CD14-positive monocyte (primary cell): ENCODE measurements around the gene SLC36A1. TPM values are rescaled to one million over a fixed set of nuclear protein-coding genes. Genes with fewer than 3 reads are reported as not detected.

Experiments
- DNase-seq, 3 donors: peaks; one replicate each; pipeline ENCODE4 v3.0.0-alpha.2; 2011 to 2022
- H2AFZ ChIP-seq: 2 replicates; pipeline ENCODE4 v1.6.0; 2012; ENCODE audit warnings: mild to moderate bottlenecking, low read depth, low read length, inconsistent platforms; ENCODE audit not compliant: insufficient read depth, poor library complexity, severe bottlenecking
- H3K27ac ChIP-seq, 2 donors: 1 replicate in 1 of 2; 2 replicates in 1 of 2; pipeline ENCODE4 v1.5.1; 2012 to 2013; ENCODE audit warnings: low read length in 2 of 2, control low read depth in 1 of 2, inconsistent platforms in 1 of 2, low read depth in 1 of 2, mild to moderate bottlenecking in 1 of 2
- H3K27me3 ChIP-seq, 2 donors: one replicate each; pipeline versions ENCODE4 v1.6.0 to v1.6.1; 2011 to 2013; ENCODE audit warnings: low read length in 2 of 2; ENCODE audit not compliant: control insufficient read depth in 2 of 2, insufficient read depth in 2 of 2
- H3K36me3 ChIP-seq, 2 donors: replicated peaks in 1 of 2; 1 replicate in 1 of 2; 2 replicates in 1 of 2; pipeline versions ENCODE4 v1.5.1 to v1.6.1; 2012 to 2013; ENCODE audit warnings: low read length in 2 of 2, control low read depth in 1 of 2, inconsistent platforms in 1 of 2, mild to moderate bottlenecking in 1 of 2; ENCODE audit not compliant: insufficient read depth in 2 of 2, control insufficient read depth in 1 of 2
- H3K4me1 ChIP-seq, 2 donors: 1 replicate in 1 of 2; 2 replicates in 1 of 2; pipeline versions ENCODE4 v1.5.1 to v1.6.1; 2012 to 2013; ENCODE audit warnings: low read length in 2 of 2, control low read depth in 1 of 2, inconsistent platforms in 1 of 2, mild to moderate bottlenecking in 1 of 2, moderate library complexity in 1 of 2; ENCODE audit not compliant: insufficient read depth in 2 of 2, control insufficient read depth in 1 of 2
- H3K4me2 ChIP-seq: replicated peaks from 2 replicates; pipeline ENCODE3; 2012; ENCODE audit warnings: low read length, moderate library complexity, mild to moderate bottlenecking; ENCODE audit not compliant: poor library complexity, severe bottlenecking; ENCODE audit errors: extremely low read depth
- H3K4me3 ChIP-seq, 3 experiments: fragments of 200-600 bp in 1 of 3; sonication (generic) in 1 of 3; replicated peaks in 1 of 3; 1 replicate in 2 of 3; 2 replicates in 1 of 3; pipeline ENCODE4 v1.5.1; 2011 to 2013; ENCODE audit warnings: low read length in 3 of 3, mild to moderate bottlenecking in 3 of 3, control low read depth in 2 of 3, low read depth in 2 of 3, inconsistent platforms in 1 of 3, moderate library complexity in 1 of 3
- H3K79me2 ChIP-seq: 2 replicates; pipeline ENCODE4 v1.6.0; 2012; ENCODE audit warnings: mild to moderate bottlenecking, control low read depth, inconsistent platforms, low read length, moderate library complexity; ENCODE audit not compliant: insufficient read depth
- H3K9ac ChIP-seq: 2 replicates; pipeline ENCODE4 v1.6.0; 2017; ENCODE audit warnings: low read length, mild to moderate bottlenecking; ENCODE audit not compliant: insufficient read depth, poor library complexity, severe bottlenecking
- H3K9me3 ChIP-seq, 2 donors: replicated peaks in 1 of 2; 1 replicate in 1 of 2; 2 replicates in 1 of 2; pipeline versions ENCODE4 v1.5.1 to v1.6.1; 2012 to 2013; ENCODE audit warnings: low read length in 2 of 2, control low read depth in 1 of 2; ENCODE audit not compliant: control insufficient read depth in 1 of 2, insufficient read depth in 1 of 2
- H4K20me1 ChIP-seq: 2 replicates; pipeline ENCODE4 v1.6.0; 2012; ENCODE audit warnings: mild to moderate bottlenecking, low read length, control low read depth, moderate library complexity; ENCODE audit not compliant: insufficient read depth
- H3K27ac Mint-ChIP-seq, 7 donors: one replicate each; pipeline ENCODE4 v1.8.0; 2020; ENCODE audit warnings: mild to moderate bottlenecking in 7 of 7, mixed read lengths in 7 of 7, moderate library complexity in 6 of 7, inconsistent platforms in 2 of 7
- H3K27me3 Mint-ChIP-seq, 3 donors: one replicate each; pipeline ENCODE4 v1.8.0; 2021 to 2022; ENCODE audit warnings: low read depth in 3 of 3, mild to moderate bottlenecking in 3 of 3, mixed read lengths in 3 of 3, moderate library complexity in 3 of 3, inconsistent platforms in 1 of 3
- H3K36me3 Mint-ChIP-seq, 2 donors: one replicate each; pipeline ENCODE4 v1.8.0; 2020; ENCODE audit warnings: mixed read lengths in 2 of 2, inconsistent platforms in 1 of 2, mild to moderate bottlenecking in 1 of 2
- H3K4me1 Mint-ChIP-seq: one replicate; pipeline ENCODE4 v1.8.0; 2020; ENCODE audit warnings: mild to moderate bottlenecking, mixed read lengths
- H3K4me3 Mint-ChIP-seq, 2 donors: one replicate each; pipeline ENCODE4 v1.8.0; 2020; ENCODE audit warnings: mild to moderate bottlenecking in 2 of 2, mixed read lengths in 2 of 2, moderate library complexity in 1 of 2
- H3K9me3 Mint-ChIP-seq, 7 donors: one replicate each; pipeline ENCODE4 v1.8.0; 2020 to 2022; ENCODE audit warnings: mixed read lengths in 7 of 7, mild to moderate bottlenecking in 6 of 7, moderate library complexity in 6 of 7, inconsistent platforms in 2 of 7
- CTCF ChIP-seq: fragments of 200-600 bp; IDR thresholded peaks from one replicate; pipeline ENCODE4 v1.8.0; 2022; ENCODE audit warnings: antibody characterized with exemption, mild to moderate bottlenecking
- WGBS: methylation state at CpG from one replicate; pipeline ENCODE4 v1.1.5; 2013; ENCODE audit warnings: missing lambda C conversion rate; ENCODE audit not compliant: insufficient coverage; 5-methylcytosine and 5-hydroxymethylcytosine counted together
- intact Hi-C, 2 donors: fragments of 100-400 bp; cut with micrococcal nuclease; formaldehyde crosslinking; loops; one replicate each; pipeline versions ENCODE4 v1.15.0 to v1.15.1; 2023
- polyA plus RNA-seq, 3 donors: library from polyadenylated mRNA; depleted of rRNA in 1 of 3; unstranded in 2 of 3; stranded (reverse) in 1 of 3; fragments of 300-500 nt in 2 of 3; fragments of >200 nt in 1 of 3; fragmentation: Illumina TruSeq in 2 of 3; gene quantifications; 1 replicate in 2 of 3; 2 replicates in 1 of 3; pipeline ENCODE4 v1.2.3, GENCODE V29; 2012 to 2021

Gene SLC36A1
- polyA plus RNA-seq, 3 donors: 5.3 to 29.4 (median 6.8) TPM

- Histone ChIP-seq H3K27me3 (no peaks in the 10 kb centered on the region), H3K36me3 (peaks cover 52 to 84% of the 10 kb centered on the region in 2 donors), H3K4me3 (no peak overlapping the region), H2AFZ (no peak overlapping the region), H3K9ac (no peak overlapping the region), H4K20me1 (peaks cover 76% of the 10 kb centered on the region), H3K27ac (peak overlapping the region in 1 of 2 donors; percentile 17), H3K79me2 (peaks cover 67% of the 10 kb centered on the region), H3K9me3 (no peaks in the 10 kb centered on the region), H3K4me1 (no peaks in the 10 kb centered on the region), H3K4me2 (no peak overlapping the region)
- Mint-ChIP-seq H3K36me3 (peaks cover 52 to 80% of the 10 kb centered on the region in 2 donors), H3K27me3 (no peaks in the 10 kb centered on the region), H3K9me3 (no peaks in the 10 kb centered on the region), H3K4me3 (no peak overlapping the region), H3K4me1 (peaks cover 4% of the 10 kb centered on the region), H3K27ac (peak overlapping the region in 1 of 7 donors; percentile 9)
- intact Hi-C loops: no loop called here
- TF ChIP-seq CTCF: no peak
- WGBS: 100% methylated on average over 3 of the region's 4 CpGs
- DNase-seq: no peak
Observed at GRCh38 chr5:151459680-151460324, 12.4 kb downstream of the SLC36A1 start.

GRCh38 chr5:151461312-151461711, 13.9 kb downstream of the SLC36A1 start:
- H3K27me3 Mint-ChIP-seq: no peaks in the 10 kb centered on the region
- H3K4me3 Mint-ChIP-seq: no peak overlapping the region
- H3K4me1 Mint-ChIP-seq: peaks cover 3% of the 10 kb centered on the region
- Histone ChIP-seq H3K79me2 (peaks cover 52% of the 10 kb centered on the region), H3K4me3 (no peak overlapping the region), H3K4me2 (no peak overlapping the region), H3K36me3 (peaks cover 66 to 92% of the 10 kb centered on the region in 2 donors), H2AFZ (no peak overlapping the region), H4K20me1 (peaks cover 61% of the 10 kb centered on the region), H3K27ac (no peak overlapping the region), H3K9ac (no peak overlapping the region), H3K27me3 (no peaks in the 10 kb centered on the region), H3K4me1 (no peaks in the 10 kb centered on the region), H3K9me3 (no peaks in the 10 kb centered on the region)
- DNase-seq: no peak
- TF ChIP-seq CTCF: no peak
- peaks cover 63 to 93% of the 10 kb centered on the region in 2 donors for H3K36me3 Mint-ChIP-seq
- WGBS: no CpG with 5 or more reads among the region's 3 CpGs
- H3K27ac Mint-ChIP-seq: no peak overlapping the region
- intact Hi-C loops: no loop called here
- H3K9me3 Mint-ChIP-seq: no peaks in the 10 kb centered on the region
